GM21737 (cell line): ENCODE measurements around the gene CALML5.

ENCODE experiments used
- ATAC-seq: cut with Tn5 transposase; IDR thresholded peaks from one replicate; pipeline ENCODE4 v1.9.1; 2021; ENCODE audit warnings: mild to moderate bottlenecking, moderate library complexity; ENCODE audit not compliant: unreplicated experiment

The CALML5 gene

GRCh38 chr10:5467634-5468255, 31.6 kb downstream of the CALML5 start:
- ATAC-seq = no peak

DNA sequence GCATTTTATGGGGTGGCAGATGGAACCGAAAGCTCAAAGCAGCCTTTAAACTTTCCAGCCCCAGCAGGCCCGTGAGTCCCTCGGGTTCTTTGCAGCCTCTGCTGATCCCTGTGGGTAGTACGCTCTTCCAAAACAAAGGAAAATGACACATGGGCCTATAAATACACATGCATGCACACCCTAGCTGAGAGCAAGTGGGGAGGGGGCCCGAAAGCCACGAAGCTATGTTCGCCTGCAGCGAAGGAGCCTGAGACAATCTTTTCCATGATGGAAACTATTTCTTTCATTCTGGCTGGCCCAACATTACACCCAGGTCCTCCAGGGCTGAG, 32.2 kb downstream of the CALML5 start:
- no peak for ATAC-seq

DNA sequence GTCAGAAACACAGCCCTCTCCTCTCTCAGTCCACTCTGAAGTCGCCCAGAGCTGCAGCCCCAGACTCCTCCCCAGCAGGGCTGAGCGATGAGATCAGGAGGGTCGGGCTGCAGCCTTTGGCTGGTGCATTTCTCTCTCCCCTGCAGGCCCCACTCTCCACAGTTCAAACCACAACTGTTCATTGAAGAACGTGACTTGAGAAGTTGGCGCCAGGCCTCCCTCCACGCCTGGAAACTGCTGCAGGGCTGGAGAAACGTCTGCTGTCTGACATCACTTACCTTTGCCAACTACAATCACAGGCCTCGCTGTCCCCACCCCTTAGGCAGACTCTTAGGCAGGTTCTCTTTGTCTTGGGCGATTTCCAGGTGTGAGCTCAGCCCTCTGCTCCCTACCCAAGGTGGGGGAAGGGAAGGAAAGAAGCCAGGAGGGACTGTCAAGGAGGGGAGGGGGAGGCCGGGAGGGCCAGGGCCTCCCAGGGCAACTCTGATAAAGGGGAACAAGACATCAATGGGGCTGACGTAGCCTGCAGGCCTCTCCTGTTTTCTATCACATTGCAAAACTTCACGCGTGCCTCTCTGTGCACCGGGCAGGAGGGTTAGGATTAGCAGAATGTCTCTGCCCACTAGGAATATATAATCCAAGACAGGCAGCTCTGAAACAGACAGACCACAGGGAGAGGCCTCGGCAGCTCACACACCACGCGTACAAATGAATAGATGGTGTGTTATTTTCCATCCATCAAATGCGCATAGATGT, 32.7 kb downstream of the CALML5 start:
- ATAC-seq = no peak

DNA sequence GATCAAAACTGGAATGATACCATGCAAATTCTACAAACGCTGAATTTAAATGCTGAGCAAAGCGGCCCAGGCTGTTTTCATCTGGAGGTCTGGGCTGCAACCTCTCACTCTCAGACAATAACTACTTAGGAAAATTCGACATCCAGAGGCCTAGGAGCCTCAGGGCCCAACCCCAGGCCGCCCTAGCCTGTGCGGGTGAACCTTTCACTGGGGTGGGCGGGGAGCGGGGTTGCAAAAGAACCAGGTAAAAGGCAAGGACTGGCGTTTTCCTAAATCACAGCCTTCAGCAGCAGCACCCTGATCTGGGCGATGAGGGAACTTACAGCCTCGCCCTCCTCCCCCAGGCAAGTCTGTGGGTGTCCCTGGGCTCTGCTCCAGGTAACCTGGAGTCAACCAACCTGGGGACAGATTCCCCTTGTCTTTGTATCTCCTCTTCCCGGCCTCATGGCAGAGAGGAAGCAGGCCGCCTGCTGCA, 33.4 kb downstream of the CALML5 start:
- no peak for ATAC-seq

DNA sequence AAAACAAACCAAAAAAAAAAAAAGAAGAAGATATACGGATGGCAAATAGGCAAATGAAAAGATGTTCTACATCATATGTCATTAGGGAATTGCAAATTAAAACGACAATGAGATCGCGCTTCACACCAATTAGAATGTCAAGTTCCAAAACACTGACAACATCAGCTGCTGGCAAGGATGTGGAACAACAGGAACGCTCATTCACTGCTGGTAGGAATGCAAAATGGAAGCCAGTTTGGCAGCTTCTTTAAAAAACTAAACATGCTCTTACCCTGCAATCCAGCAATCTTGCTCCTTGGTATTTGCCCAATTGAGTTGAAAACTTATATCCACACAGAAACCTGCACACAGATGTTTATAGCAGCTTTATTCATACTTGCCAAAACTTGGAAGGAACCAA, 34.8 kb downstream of the CALML5 start:
- no peak for ATAC-seq

- no peak for ATAC-seq
Measured at GRCh38 chr10:5462841-5463293, 36.5 kb downstream of the CALML5 start.

DNA sequence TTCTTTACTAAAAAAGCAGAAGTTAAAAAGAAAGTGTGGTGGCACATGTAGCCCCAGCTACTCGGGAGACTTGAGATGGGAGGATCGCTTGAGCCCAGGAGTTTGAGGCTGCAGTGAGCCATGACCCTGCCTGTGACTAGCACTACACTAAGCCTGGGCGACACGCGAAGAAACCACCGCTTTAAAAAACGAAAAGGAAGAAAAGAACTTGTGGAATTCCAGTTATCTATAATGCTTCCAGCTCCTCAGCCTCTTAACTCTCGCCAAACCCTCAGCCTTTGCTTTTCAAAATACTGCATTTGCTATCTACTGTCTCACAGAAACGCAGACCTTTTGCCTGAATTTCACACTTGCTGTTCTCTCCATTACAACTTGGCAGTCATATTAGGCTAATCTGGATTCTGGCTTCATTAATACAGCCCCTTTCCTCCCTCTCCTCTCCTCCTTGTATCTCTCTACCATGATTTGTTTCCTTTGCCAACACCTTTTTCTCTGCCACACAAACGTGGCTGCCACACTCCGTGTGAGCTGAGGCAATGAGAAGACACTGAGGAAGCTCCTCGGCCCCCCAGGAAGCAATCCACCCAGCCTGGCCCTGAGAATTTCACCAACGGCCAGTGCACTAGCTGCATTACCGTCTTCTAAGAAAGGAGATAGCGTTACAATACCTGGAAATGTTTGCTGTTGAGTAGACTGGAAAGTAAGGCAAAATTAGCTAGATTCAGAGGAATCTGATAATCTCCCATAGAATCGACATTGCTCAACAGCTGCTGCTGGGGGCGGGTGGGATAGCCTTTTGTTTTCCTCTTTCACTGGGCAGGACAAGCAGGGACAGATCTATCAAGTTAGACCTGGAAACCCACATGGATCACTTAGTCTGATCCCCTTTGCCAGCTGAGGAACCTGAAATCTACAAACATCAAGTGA, 37.2 kb downstream of the CALML5 start:
- ATAC-seq = no peak

- no peak for ATAC-seq
Measured at GRCh38 chr10:5461203-5461588, 38.2 kb downstream of the CALML5 start.

DNA sequence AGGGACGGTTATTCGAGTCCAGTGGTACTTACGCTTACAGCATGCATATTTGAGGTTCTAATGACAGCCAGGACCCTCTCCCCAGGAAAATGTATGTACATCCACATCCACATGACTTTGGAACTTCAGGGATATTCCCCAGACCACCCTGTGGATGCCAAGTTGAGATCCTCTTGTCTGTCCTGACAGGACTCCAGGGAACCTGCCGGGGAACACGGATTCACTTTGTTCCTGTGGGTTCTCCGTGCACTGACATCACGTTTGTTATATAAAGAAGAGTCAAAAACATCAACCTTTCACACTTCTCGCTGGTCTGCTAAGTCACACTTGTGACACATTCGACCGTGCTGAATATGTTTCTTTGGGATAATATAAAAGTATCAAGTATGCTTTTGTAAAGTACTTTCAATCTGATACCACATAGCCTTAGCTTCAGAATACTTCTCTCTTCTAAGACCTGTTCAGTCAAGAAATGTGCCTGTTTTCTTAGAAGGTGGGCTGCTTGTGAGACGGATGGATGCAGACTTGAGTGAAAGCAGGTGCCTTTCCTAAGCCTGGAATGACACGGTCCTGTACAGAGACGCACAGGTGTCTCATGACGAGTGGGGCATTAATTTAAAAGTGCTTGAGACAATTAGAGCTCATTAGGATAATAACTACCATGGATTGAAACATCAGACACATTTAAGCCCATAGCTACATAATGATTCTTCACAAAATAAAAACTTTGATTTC, 38.7 kb downstream of the CALML5 start:
- ATAC-seq = no peak

GRCh38 chr10:5458949-5459747, 40.2 kb downstream of the CALML5 start:
- no peak for ATAC-seq

- ATAC-seq = no peak
Measured at GRCh38 chr10:5458425-5458824, 40.9 kb downstream of the CALML5 start.

GRCh38 chr10:5457741-5458140, 41.6 kb downstream of the CALML5 start:
- no peak for ATAC-seq

DNA sequence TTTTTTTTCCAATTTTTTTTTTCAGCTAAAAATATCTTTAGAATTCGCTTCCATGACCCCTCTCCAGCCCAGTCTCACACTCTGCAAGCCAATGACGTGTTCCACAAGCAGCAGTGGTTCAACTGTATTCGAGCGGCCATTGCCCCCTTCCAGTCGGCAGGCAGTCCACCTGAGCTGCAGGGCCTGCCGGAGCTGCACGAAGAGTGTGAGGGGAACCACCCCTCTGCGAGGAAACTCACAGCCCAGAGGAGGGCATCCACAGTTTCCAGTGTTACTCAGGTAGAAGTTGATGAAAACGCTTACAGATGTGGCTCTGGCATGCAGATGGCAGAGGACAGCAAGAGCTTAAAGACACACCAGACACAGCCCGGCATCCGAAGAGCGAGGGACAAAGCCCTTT, 42.8 kb downstream of the CALML5 start:
- no peak for ATAC-seq

DNA sequence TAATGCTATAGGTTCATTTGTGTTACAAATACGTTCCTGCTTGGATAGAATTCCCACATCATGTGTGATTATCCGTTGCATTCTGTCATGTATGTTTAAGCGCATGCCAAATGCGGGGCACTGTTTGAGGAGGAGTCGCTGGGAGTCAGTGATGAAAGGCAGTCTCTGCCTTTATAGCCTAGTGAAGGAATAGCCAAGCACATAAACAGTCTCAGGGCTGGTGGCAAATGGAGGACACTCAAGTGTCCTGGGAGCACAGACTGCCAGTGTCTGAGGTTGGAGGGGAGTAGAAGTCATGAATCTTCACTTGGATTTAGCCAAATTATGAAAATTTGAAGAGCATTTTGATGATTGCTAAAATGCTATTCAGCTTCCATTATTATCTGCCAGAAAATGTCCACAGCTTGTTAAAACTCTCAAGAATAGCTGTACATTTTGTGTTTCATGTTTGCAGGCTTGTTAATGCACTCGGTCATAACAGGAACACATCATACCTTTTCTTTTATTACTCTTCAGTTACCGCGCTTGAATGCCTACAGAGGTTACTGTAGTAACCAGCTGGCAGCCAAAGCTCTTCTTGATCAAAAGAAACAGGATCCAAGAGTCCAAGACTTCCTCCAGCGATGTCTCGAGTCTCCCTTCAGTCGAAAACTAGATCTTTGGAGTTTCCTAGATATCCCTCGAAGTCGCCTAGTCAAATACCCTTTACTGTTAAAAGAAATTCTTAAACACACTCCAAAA, 45.5 kb downstream of the CALML5 start:
- ATAC-seq = no peak

DNA sequence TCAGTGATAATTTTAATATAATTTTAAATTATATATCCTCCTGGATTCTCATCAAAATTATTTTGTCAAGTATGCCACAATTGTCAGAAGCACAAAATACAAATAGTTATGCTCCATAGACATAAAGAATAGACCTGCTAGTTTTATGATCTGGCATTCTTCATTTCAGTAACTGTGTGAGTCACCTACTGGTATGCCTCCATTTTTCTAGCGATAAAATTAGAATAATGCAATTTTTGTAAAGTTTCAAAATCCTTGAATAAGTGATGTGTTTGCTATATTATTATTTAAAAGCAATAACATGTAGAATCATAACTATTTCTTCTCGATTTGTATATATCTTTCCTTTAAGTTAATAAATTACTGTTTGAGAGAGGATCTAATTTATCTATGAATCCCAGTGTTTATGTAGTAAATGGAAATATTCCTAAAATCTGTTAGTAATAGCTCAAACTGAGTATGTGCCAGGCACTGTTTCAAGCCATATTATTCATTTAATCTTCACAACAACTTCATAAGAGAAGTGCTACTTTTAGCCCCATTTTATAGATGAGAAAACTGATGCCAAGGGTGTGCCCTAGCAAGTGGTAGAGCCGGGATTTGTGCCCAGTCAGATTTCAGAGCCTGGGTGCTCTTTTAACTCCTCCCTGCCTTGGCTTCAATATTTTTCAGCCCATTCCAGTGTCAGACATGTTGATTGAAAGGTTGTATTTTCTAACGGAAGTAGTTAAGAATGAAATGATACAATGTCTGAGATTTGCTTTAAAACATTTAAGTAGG, 48.6 kb downstream of the CALML5 start:
- no peak for ATAC-seq

DNA sequence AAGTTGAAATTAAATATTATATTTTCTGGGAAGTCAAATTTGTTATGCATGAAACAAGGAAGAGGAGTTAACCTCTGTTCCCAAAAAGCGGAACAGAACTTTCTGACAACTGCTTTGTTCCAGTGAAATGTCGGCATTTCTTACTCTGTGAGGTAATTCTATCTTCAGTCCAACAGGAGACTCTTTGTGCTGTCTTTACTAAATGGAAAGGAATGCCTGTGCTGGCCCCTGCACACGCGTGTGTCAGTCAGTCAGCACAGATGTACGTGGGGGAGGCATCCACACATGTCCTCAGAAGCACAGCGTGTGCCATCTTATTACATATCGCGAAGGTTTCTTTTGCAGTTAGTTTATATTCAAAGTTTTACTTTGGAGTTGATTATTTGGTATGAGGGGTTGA, 49.5 kb downstream of the CALML5 start:
- no peak for ATAC-seq

GRCh38 chr10:5449227-5449626, 50.1 kb downstream of the CALML5 start:
- ATAC-seq = no peak
